B cell (primary cell): ENCODE measurements around the gene DNAH3. TPM values are rescaled to one million over a fixed set of nuclear protein-coding genes. Genes with fewer than 3 reads are reported as not detected.
"Not testable (repeated sequence)": the region's sequence is repeated elsewhere in the genome, so short reads cannot be mapped to it uniquely, and the experiment has no call there.

ENCODE experiments used
- ATAC-seq: fragments of 200-7000 bp; cut with Tn5 transposase; one replicate; pipeline ENCODE4 v1.10.0; 2021; ENCODE audit warnings: low read depth, mild to moderate bottlenecking, moderate number of reproducible peaks, moderate library complexity
- CTCF ChIA-PET: fragments of 350-600 bp; sonication (Branson Sonifier 250); formaldehyde crosslinking; loops from one replicate; lab custom pipeline; 2021; ENCODE audit warnings: antibody characterized with exemption, inconsistent platforms; lab: Charles Lee
- POLR2A ChIA-PET: fragments of 350-600 bp; sonication (Branson Sonifier 250); formaldehyde crosslinking; loops from one replicate; lab custom pipeline; 2021; ENCODE audit warnings: antibody characterized with exemption; lab: Charles Lee
- DNase-seq: peaks from one replicate; pipeline ENCODE4 v3.0.0; 2013
- H2AFZ ChIP-seq: 2 replicates; pipeline ENCODE4 v1.6.1; 2012; ENCODE audit warnings: mild to moderate bottlenecking, low read depth, low read length; ENCODE audit not compliant: insufficient read depth, poor library complexity, severe bottlenecking
- H3K27ac ChIP-seq, 2 donors: 1 replicate in 1 of 2; 2 replicates in 1 of 2; pipeline ENCODE4 v1.5.1; 2012 to 2013; ENCODE audit warnings: low read length in 2 of 2, mild to moderate bottlenecking in 2 of 2, moderate library complexity in 1 of 2
- H3K27me3 ChIP-seq, 4 experiments: fragments of 200-600 bp in 1 of 4; sonication (generic) in 1 of 4; replicated peaks in 1 of 4; 1 replicate in 2 of 4; 2 replicates in 2 of 4; pipeline versions ENCODE4 v1.6.1 to v1.7.0; 2013 to 2016; ENCODE audit warnings: low read length in 3 of 4, mild to moderate bottlenecking in 2 of 4, mixed read lengths in 1 of 4, moderate library complexity in 1 of 4; ENCODE audit not compliant: insufficient read depth in 4 of 4, control insufficient read depth in 3 of 4; ENCODE audit errors: control extremely low read depth in 1 of 4
- H3K36me3 ChIP-seq, 2 experiments: replicated peaks in 1 of 2; 1 replicate in 1 of 2; 2 replicates in 1 of 2; pipeline versions ENCODE4 v1.6.1 to v1.7.1; 2013; ENCODE audit warnings: low read length in 1 of 2; ENCODE audit not compliant: insufficient read depth in 2 of 2, control insufficient read depth in 1 of 2; ENCODE audit errors: control extremely low read depth in 1 of 2, extremely low read depth in 1 of 2
- H3K4me1 ChIP-seq, 2 donors: fragments of 200-600 bp in 1 of 2; sonication (generic) in 1 of 2; 1 replicate in 1 of 2; 2 replicates in 1 of 2; pipeline versions ENCODE4 v1.5.1 to v1.6.1; 2013 to 2017; ENCODE audit warnings: low read length in 2 of 2; ENCODE audit not compliant: control insufficient read depth in 2 of 2, insufficient read depth in 2 of 2
- H3K4me2 ChIP-seq: replicated peaks from 2 replicates; pipeline ENCODE3; 2012; ENCODE audit warnings: mild to moderate bottlenecking, low read depth, low read length; ENCODE audit not compliant: poor library complexity, severe bottlenecking
- H3K4me3 ChIP-seq, 5 experiments: fragments of 200-600 bp in 1 of 5; sonication (generic) in 1 of 5; 1 replicate in 3 of 5; 2 replicates in 2 of 5; pipeline versions ENCODE4 v1.5.1 to v1.7.0; 2011 to 2016; ENCODE audit warnings: low read length in 4 of 5, mild to moderate bottlenecking in 4 of 5, low read depth in 2 of 5, control low read depth in 1 of 5, moderate library complexity in 1 of 5; ENCODE audit not compliant: insufficient read depth in 1 of 5; ENCODE audit errors: control extremely low read depth in 1 of 5, extremely low read depth in 1 of 5
- H3K79me2 ChIP-seq: fragments of 200-600 bp; sonication (generic); one replicate; pipeline ENCODE4 v1.6.0; 2016; ENCODE audit warnings: low read length; ENCODE audit not compliant: control insufficient read depth, insufficient read depth
- H3K9ac ChIP-seq: fragments of 200-600 bp; sonication (generic); 2 replicates; pipeline ENCODE4 v1.6.1; 2017; ENCODE audit warnings: mild to moderate bottlenecking, low read length, moderate library complexity
- H3K9me3 ChIP-seq, 3 donors: one replicate each; pipeline versions ENCODE4 v1.6.1 to v1.7.1; 2013; ENCODE audit warnings: low read length in 2 of 3; ENCODE audit not compliant: control insufficient read depth in 2 of 3, insufficient read depth in 1 of 3; ENCODE audit errors: control extremely low read depth in 1 of 3
- H4K20me1 ChIP-seq: 2 replicates; pipeline ENCODE4 v1.6.0; 2012; ENCODE audit warnings: mild to moderate bottlenecking, low read length; ENCODE audit not compliant: insufficient read depth, control insufficient read depth, poor library complexity, severe bottlenecking
- H3K27ac Mint-ChIP-seq: one replicate; pipeline ENCODE4 v1.8.0; 2021; ENCODE audit warnings: mixed read lengths
- H3K27me3 Mint-ChIP-seq: one replicate; pipeline ENCODE4 v1.8.0; 2021; ENCODE audit warnings: mixed read lengths
- H3K4me1 Mint-ChIP-seq: one replicate; pipeline ENCODE4 v1.8.0; 2021; ENCODE audit warnings: mixed read lengths
- H3K4me3 Mint-ChIP-seq: one replicate; pipeline ENCODE4 v1.8.0; 2021; ENCODE audit warnings: mixed read lengths
- H3K9me3 Mint-ChIP-seq: one replicate; pipeline ENCODE4 v1.8.0; 2022; ENCODE audit warnings: mixed read lengths; ENCODE audit not compliant: insufficient read depth
- EZH2 ChIP-seq: IDR thresholded peaks from 2 replicates; pipeline ENCODE4 v1.6.1; 2012; ENCODE audit warnings: borderline replicate concordance, low read depth, mild to moderate bottlenecking, moderate library complexity, low read length; ENCODE audit not compliant: insufficient read depth, poor library complexity, severe bottlenecking
- WGBS: methylation state at CpG from one replicate; pipeline ENCODE4 v1.1.5; 2013; ENCODE audit warnings: missing lambda C conversion rate; ENCODE audit not compliant: insufficient coverage; 5-methylcytosine and 5-hydroxymethylcytosine counted together
- intact Hi-C: fragments of 100-400 bp; cut with micrococcal nuclease; formaldehyde crosslinking; loops from one replicate; pipeline ENCODE4 v1.10.0; 2022
- polyA plus RNA-seq: library from polyadenylated mRNA; depleted of rRNA; stranded (reverse); fragments of >200 nt; gene quantifications from 2 replicates; pipeline ENCODE4 v1.2.3, GENCODE V29; 2012
- total RNA-seq, 2 donors: library from RNA; stranded (reverse); fragments of 120-200 nt in 1 of 2; gene quantifications; 1 replicate in 1 of 2; 2 replicates in 1 of 2; pipeline versions ENCODE4 v1.2.3 to v1.2.4, GENCODE V29; 2013 to 2022

The DNAH3 gene
- total and polyA plus RNA-seq, 2 donors (not counting 1 experiment from before 2014, with no cell fraction given): not detected

GRCh38 chr16:20995711-20996110 is 154.9 kb downstream of the DNAH3 start:
- POLR2A ChIA-PET: no interaction called here
- ATAC-seq: no peak
- CTCF ChIA-PET: interaction anchor here (2.1 kb wide), 1 partner anchor 145 kb away, joined by 8 read pairs; no protein-coding TSS in a partner anchor
- Mint-ChIP-seq H3K4me3 (no peak overlapping the region), H3K9me3 (no peaks in the 10 kb centered on the region), H3K27ac (no peak overlapping the region), H3K27me3 (peaks cover 20% of the 10 kb centered on the region), H3K4me1 (no peaks in the 10 kb centered on the region)
- Histone ChIP-seq H3K36me3 (no peaks in the 10 kb centered on the region), H3K27ac (no peak overlapping the region), H2AFZ (no peak overlapping the region), H3K79me2 (no peaks in the 10 kb centered on the region), H4K20me1 (no peaks in the 10 kb centered on the region), H3K4me1 (no peaks in the 10 kb centered on the region), H3K4me2 (no peak overlapping the region), H3K27me3 (no peaks in the 10 kb centered on the region), H3K9me3 (no peaks in the 10 kb centered on the region), H3K9ac (no peak overlapping the region), H3K4me3 (no peak overlapping the region)
- no peak for DNase-seq
- no peak for TF ChIP-seq EZH2
- intact Hi-C loops: no loop called here
- 83% methylated on average over 2 of the region's 4 CpGs for WGBS

GRCh38 chr16:20989496-20990070 is 161.1 kb downstream of the DNAH3 start:
- H3K27me3 ChIP-seq, POLR2A ChIA-PET, H3K4me3 Mint-ChIP-seq, H3K4me1 ChIP-seq, ATAC-seq, H3K4me1 Mint-ChIP-seq, H3K9me3 ChIP-seq, H3K4me3 ChIP-seq, CTCF ChIA-PET, intact Hi-C loops, H2AFZ ChIP-seq, H3K36me3 ChIP-seq, H3K79me2 ChIP-seq, H3K9ac ChIP-seq, H3K4me2 ChIP-seq, H3K27me3 Mint-ChIP-seq, DNase-seq, H4K20me1 ChIP-seq, H3K27ac ChIP-seq, H3K27ac Mint-ChIP-seq, H3K9me3 Mint-ChIP-seq: not testable (repeated sequence)
- WGBS: 97% methylated on average over 16 of the region's 38 CpGs
